HG03469 (cell line): Measurements from ENCODE around the gene UCN.
"Not testable (repeated sequence)": the region's sequence is repeated elsewhere in the genome, so short reads cannot be mapped to it uniquely, and the experiment has no call there.

Source experiments
- ATAC-seq: cut with Tn5 transposase; IDR thresholded peaks from one replicate; pipeline ENCODE4 v1.9.1; 2021; ENCODE audit warnings: mild to moderate bottlenecking, moderate library complexity, moderate number of reproducible peaks; ENCODE audit not compliant: unreplicated experiment

The UCN gene

DNA sequence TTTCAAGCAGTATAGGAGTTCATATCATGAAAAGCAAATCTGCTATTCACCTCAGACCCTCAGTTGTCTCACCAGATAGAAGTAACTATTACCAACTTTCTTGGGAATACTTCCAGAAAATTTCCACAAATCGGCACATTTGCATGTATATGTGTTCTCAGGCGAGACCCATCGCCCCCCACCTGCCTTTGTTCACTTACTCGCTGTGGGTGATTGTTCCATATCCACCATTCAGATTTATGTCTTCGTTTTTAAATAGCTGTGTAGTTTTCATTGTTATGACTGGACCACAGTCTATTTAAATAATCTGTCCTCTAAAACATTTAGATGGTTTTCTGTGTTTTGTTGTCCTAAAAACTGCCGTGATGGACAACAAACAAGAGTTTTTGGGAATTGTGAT lies 22.8 kb downstream of the UCN start:
- ATAC-seq, result no peak

GRCh38 chr2:27284996-27285395 lies 23.2 kb downstream of the UCN start:
- ATAC-seq, result no peak

DNA sequence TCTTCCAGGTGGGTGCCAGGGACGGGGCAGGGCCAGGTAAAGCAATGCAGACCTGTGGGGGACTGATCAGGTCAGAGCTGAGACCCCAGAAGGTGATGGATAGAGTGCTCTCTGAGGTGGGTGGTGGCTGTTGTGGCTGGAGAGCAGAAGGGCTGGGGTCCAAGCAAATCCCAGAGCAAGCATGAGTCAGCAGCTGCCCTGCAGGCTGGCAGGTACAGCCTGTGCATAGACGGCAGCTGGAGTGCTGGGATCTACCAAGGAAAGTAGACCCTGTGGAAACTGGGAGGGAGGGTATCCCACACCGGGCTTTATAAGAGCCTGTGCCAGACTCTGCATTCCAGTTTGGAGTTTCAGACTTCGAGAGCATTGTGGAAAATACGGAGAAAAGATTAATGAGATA lies 25.4 kb downstream of the UCN start:
- no peak for ATAC-seq

DNA sequence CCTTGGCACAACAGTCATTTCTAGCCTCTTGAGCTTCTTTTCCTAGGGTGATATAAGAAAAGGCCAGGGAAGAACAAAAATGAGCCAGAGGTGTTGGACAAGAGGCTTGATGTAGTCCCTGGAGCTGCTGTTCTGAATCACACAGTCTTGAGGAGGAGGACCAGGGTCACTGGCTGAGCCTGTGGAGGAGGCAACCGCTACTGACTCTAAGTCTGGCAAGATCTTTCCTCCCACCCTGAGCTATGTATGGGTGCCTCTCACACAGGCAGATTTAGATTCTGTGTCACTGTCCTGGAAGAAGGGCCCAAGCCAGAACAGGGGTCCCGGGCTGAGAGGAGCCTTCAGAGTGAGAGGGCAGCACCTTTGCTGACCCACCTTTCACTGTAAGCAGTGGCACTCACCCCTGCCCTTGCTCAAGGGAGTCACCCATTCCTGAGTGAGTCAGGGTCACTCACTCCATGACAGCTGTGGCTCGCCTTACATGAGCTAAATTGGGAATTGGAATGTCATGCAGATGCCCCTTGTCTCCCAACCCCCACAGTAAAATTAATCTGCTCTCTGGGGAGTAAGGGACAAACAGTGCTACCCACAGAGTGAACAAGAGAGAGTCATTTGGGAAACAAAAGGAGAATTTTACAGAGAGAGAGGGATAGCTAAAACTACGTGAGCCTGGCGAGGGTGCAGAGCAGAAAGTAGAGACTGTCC lies 26.2 kb downstream of the UCN start, which contains the start of gene TRIM54:
Gene TRIM54, plus strand, starts transcription at position 575 of the 705 bp plus-strand sequence. CDS start 303 bp downstream, outside the sequence.
- no peak for ATAC-seq

DNA sequence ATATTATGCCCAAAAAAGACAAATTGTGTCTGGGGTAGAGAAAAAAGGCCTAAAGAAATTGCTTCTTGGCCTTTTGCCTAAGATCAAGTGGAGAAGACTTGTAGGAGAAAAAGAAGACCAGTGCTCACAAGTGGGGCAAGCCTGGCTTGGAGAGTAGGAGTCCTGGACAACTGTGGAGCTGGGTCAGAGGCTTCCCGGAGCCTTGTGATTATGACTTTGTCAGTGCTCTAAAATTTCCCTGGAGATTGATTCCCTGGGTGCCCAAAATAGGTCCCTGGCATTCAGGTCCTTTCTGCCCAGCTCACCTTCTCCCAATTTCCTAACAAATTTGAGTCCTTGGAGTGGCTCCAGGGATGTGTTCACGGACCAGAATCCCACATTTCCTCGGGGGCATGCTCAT lies 26.8 kb downstream of the UCN start:
- ATAC-seq, result no peak

DNA sequence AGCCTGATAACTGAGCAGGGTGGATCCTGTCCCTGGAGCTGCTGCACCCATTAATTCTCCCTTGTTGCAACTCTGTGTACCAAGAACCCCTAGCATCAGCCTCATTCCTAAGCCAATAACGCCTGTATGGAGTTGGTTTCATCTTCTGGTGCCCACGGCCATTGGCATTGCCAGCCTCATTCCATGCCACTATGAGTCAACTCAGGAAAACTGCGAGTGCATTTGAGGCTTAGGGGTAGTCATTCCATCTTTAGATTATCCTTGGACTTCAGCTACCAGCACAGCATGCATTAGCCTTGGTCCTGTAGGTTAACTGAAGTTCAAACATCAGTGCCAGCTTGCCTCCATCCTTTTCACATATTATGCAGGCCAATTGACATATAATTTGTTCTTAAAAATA lies 27.4 kb downstream of the UCN start:
- no peak for ATAC-seq

DNA sequence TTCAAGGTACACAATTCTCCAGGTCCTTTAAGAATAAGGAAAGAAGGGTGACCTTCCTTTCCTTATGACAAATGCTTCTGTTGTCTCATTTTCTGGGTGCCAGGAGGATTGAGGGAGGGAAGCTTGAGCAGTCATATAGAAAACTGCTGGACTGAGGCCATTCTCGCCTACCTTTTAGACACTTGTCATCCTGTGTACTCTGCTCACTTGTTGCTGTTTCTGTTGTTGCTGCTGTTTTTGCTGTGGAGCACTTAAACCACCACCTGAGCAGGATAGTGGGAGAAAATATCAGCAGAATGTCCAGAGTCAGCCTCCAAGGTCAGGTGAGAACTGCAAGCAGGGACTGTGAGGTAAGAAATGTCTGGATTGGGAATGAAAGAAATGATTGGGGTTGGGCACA lies 30.2 kb downstream of the UCN start:
- ATAC-seq, result no peak

DNA sequence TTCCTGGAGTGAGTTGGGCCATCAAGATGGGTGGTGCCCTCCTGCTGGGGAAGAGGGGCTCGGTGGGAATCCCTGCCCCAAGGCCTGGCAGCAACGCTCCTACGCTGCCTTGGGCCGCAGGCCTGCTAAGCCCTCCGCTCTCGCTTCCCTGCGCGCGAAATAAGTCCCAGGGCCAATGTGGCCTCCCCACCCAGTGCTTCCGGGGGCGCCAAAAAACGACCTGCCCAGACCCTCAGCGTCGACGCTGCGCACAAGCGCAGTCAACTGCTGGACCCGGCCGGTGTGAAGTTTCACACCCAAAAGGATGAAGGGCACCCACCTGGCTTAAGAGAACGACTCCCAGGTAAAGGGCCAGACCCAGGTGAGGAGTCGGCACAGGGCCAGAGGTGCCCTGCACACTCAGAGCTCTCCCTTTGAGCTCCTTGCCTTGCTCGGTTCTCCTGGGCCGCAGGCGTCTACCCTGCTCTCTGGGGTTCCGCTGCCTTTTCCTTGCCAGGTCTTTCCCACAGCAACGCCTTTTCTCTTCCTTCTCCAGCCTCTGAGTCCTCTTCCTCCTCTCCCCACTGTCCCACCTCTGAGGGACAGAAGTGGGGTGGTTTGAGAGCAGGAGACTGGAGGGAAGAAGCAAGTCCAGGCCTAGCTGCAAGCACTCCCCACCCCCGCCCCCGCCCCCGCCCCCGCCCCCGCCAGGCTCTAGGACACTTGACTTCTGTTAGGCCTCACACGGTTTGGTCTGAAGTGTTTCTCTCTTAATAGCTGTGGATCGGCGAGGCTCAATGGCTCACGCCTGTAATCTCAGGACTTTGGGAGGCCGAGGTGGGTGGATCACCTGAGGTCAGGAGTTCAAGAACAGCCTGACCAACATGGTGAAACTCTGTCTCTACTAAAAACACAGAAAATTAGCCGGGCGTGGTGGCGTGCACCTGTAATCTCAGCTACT lies 32.8 kb downstream of the UCN start, which contains the start of gene DNAJC5G:
Gene DNAJC5G, plus strand, starts transcription at position 223 of the 940 bp plus-strand sequence. CDS start 1,296 bp downstream, outside the sequence.
- ATAC-seq, result no peak

DNA sequence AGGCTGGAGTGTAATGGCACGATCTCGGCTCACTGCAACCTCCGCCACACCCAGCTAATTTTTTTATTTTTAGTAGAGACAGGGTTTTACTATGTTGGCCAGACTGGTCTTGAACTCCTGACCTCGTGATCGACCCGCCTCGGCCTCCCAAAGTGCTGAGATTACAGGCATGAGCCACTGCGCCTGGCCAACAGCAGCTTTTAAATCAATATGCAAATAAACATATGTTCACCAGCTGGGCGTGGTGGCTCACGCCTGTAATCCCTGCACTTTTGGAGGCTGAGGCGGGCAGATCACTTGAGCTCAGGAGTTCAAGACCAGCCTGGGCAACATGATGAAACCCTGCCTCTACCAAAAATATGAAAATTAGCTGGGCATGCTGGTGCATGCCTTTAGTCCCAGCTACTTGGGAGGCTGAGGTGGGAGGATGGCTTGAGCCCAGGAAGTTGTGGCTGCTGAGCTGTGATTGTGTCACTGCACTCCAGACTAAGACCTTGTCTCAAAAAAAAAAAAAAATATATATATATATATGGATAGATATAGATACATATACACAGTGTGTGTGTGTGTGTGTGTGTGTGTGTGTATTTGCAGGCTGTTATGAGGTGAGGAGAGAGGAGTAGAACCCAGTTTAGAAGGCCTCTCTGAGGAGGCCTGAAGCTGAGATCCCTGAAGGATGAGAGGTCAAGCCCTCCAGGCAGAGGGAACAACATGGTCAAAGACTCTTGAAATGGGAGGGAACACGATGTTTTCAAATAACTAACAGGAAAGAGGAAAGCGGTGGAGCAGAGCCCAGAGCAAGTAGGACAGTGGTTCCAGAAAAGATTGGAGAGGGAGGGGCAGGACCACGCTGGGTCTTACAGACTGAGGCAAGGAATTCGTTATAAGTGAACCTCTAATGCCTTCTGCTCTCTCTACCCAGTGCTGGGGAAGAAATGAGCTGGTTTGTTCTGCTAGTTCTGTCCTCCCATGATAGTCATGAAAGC lies 35.4 kb downstream of the UCN start:
- ATAC-seq, result not testable (repeated sequence)

- no peak for ATAC-seq
These were observed 36.5 kb downstream of the UCN start for GRCh38 chr2:27271631-27272340.

GRCh38 chr2:27270670-27271069 lies 37.6 kb downstream of the UCN start:
- no peak for ATAC-seq

DNA sequence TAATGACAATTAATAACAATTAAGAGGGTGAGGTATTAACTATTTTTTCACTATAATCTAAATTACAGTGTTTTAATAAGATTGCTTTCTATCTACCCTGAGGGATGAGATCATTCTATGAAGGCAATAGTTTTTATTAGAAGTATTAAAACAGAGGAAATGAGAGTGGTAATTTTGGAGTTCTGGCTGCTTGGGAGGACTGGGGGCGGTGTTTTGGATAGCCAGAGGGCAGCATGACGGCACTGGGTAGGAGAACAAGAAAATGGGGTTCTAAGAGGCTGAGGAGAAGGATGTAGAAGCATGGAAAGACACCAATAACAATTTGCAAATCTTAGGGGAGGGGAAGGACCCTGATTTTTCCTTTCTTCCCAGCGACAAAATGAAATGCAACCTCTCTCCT lies 38.1 kb downstream of the UCN start:
- ATAC-seq, result no peak

DNA sequence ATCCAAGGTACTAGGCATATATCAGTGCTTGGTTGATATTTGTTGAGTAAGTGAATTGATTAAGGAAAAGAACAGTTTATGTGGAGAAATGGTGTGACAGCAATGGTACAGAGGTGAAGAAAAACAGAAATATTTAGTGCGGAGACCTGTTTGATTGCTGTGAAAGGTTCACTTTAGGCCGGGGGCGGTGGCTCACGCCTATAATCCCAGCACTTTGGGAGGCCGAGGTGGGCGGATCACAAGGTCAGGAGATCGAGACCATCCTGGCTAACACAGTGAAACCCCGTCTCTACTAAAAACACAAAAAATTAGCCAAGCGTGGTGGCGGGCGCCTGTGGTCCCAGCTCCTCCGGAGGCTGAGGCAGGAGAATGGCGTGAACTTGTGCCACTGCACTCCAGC lies 39.9 kb downstream of the UCN start:
- ATAC-seq, result not testable (repeated sequence)

DNA sequence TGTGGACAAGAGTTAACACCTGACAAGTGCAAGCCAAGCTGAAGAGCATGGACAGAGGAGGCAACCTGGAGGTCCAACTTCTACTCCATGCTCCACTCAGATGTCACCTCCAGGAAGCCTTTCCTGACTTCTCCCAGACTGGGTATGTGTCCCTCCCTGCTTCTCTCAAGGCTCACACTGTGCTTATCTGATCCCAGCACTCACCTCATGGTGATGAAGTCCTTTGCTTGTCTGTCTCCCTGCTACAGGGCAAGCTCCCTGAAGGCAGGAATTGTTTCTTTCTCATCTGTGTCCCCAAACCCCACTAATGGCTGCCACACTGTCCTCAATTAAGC lies 42.7 kb downstream of the UCN start:
- ATAC-seq, result no peak

DNA sequence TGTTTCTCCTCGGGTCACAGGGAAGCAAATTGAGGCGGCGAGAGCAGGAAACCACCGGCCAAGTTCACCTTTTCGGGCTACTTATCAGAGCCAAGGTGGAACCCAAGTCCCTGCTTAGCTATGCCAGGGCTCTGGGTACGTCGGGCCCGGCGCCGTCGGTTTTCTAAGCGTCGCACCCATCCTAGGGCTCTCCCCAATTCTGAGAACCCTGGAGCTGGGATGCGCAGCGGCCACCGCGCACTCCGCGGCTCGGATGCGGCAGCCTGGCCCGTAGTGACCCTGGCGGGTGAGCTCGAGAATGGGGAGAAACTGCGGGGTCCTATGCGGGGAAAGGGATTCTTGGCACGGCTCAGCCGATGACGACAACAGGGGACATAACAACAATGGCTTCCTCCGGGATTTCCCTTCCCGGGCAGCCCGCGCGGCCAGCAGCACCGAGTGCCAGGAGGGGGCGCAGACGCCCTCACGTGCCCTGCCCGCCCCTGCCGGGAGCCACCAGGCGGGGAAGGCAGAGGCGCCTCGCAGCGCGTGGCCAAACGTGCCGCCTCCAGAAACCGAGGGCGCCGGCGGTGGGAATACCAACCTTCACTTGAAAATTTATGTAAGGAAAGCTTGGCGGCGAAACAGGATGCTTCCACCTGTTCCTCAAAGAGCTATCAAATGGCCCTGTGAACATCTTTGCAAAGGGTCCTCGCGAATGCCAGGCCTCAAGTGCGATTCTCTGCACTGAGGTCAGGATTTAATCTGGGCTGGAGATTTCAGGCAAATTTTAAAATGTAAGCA lies 43.3 kb downstream of the UCN start:
- no peak for ATAC-seq

- ATAC-seq, result no peak
These were observed 43.9 kb downstream of the UCN start for GRCh38 chr2:27264253-27264752.

- ATAC-seq, result no peak
These were observed 44.7 kb downstream of the UCN start for GRCh38 chr2:27263287-27264252.
